ENCODE measurements around the gene SLC6A17. TPM values are rescaled to one million over a fixed set of nuclear protein-coding genes. Genes with fewer than 3 reads are reported as not detected.

Gene SLC6A17
- total RNA-seq, 1 donor from 2014 or later: 3.6 TPM

DNA sequence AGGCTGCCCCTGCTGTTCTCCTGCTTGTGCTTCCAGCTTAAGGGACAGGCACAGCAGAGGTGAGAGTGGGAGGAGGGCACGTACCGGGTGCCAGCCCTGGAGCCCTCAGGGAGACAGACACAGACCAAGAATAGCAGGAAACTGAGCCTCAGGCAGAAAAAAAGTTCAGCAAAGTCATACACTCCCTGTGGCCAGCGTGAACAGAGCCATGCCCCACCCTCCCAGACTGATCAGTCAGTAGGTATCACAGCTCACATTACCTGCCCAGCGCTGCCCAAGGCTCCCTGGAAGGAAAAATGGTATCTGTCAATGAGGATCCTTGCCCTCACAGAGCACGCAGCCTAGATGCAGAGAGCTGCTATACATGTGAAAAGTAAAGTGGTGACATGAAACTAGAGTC lies 36.7 kb upstream of the SLC6A17 start:
- Mint-ChIP-seq H3K36me3 (ENCODE audit: low read depth, unreplicated experiment) (no peaks in the 10 kb centered on the region), H3K4me3 (ENCODE audit: unreplicated experiment) (no peak overlapping the region), H3K4me1 (ENCODE audit: low read depth, unreplicated experiment) (peaks cover 6% of the 10 kb centered on the region), H3K27ac (ENCODE audit: unreplicated experiment) (no peak overlapping the region), H3K9me3 (ENCODE audit: unreplicated experiment) (no peaks in the 10 kb centered on the region), H3K27me3 (ENCODE audit: low read depth, unreplicated experiment) (peaks cover 59% of the 10 kb centered on the region)
- no peaks in the 10 kb centered on the region for H3K9me3 ChIP-seq (ENCODE audit: insufficient read depth, low read depth, low read length)
- H3K27me3 ChIP-seq (ENCODE audit: insufficient read depth, low read length): peaks cover 21% of the 10 kb centered on the region
- no peak for FAIRE-seq
- H3K4me1 ChIP-seq (ENCODE audit: insufficient read depth, low read length): no peaks in the 10 kb centered on the region
- no peak overlapping the region for H3K9ac ChIP-seq (ENCODE audit: low read length)
- no peaks in the 10 kb centered on the region for H3K36me3 ChIP-seq (ENCODE audit: insufficient read depth, low read length)
- H3K4me2 ChIP-seq (ENCODE audit: low read length): no peak overlapping the region
- no peak overlapping the region for H3K27ac ChIP-seq (ENCODE audit: low read depth, low read length)
- H4K20me1 ChIP-seq (ENCODE audit: insufficient read depth, low read length): no peaks in the 10 kb centered on the region
- TF ChIP-seq, protein P1, sequence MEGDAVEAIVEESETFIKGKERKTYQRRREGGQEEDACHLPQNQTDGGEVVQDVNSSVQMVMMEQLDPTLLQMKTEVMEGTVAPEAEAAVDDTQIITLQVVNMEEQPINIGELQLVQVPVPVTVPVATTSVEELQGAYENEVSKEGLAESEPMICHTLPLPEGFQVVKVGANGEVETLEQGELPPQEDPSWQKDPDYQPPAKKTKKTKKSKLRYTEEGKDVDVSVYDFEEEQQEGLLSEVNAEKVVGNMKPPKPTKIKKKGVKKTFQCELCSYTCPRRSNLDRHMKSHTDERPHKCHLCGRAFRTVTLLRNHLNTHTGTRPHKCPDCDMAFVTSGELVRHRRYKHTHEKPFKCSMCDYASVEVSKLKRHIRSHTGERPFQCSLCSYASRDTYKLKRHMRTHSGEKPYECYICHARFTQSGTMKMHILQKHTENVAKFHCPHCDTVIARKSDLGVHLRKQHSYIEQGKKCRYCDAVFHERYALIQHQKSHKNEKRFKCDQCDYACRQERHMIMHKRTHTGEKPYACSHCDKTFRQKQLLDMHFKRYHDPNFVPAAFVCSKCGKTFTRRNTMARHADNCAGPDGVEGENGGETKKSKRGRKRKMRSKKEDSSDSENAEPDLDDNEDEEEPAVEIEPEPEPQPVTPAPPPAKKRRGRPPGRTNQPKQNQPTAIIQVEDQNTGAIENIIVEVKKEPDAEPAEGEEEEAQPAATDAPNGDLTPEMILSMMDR (IDR thresholded peaks at IDR 0.05; ENCODE audit: insufficient read depth, low read depth, low read length): no peak
- no peak for TF ChIP-seq EZH2 (IDR thresholded peaks at IDR 0.05; ENCODE audit: insufficient read depth, low read length)
- H2AFZ ChIP-seq (ENCODE audit: low read depth, low read length): no peak overlapping the region
- H3K4me3 ChIP-seq (ENCODE audit: insufficient read depth, low read depth, low read length): no peak overlapping the region
- DNase-seq (ENCODE audit: low read depth): no peak
- H3K79me2 ChIP-seq (ENCODE audit: insufficient read depth, low read length): no peaks in the 10 kb centered on the region

DNA sequence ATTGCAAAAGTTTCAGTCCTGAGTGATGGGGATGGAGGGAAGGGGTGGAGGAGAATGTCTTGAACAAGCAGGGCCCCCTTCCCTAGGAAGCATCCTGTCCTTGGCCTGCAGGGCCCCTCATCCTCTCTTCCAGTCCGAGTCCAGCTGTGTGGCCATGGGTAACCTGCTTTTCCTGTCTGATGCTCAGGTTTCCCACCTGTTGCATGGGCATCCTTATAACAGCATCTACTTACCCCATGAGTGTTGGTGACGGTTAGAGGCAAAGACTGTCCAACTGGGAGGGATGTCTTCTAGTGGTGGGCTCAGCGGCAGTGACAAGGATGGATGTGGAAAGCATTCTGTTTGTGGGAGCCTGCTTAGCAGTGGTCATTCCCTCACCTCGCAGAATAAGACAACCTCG lies 36.1 kb upstream of the SLC6A17 start:
- Histone ChIP-seq H3K4me2 (ENCODE audit: low read length) (no peak overlapping the region), H3K9ac (ENCODE audit: low read length) (no peak overlapping the region), H3K27me3 (ENCODE audit: insufficient read depth, low read length) (peaks cover 21% of the 10 kb centered on the region), H3K9me3 (ENCODE audit: insufficient read depth, low read depth, low read length) (no peaks in the 10 kb centered on the region), H3K79me2 (ENCODE audit: insufficient read depth, low read length) (no peaks in the 10 kb centered on the region), H3K36me3 (ENCODE audit: insufficient read depth, low read length) (no peaks in the 10 kb centered on the region), H4K20me1 (ENCODE audit: insufficient read depth, low read length) (no peaks in the 10 kb centered on the region), H3K27ac (ENCODE audit: low read depth, low read length) (no peak overlapping the region), H2AFZ (ENCODE audit: low read depth, low read length) (no peak overlapping the region), H3K4me1 (ENCODE audit: insufficient read depth, low read length) (no peaks in the 10 kb centered on the region), H3K4me3 (ENCODE audit: insufficient read depth, low read depth, low read length) (no peak overlapping the region)
- TF ChIP-seq, protein P1 (IDR thresholded peaks at IDR 0.05; ENCODE audit: insufficient read depth, low read depth, low read length): no peak
- no peak for TF ChIP-seq EZH2 (IDR thresholded peaks at IDR 0.05; ENCODE audit: insufficient read depth, low read length)
- no peak for FAIRE-seq
- no peak overlapping the region for H3K4me3 Mint-ChIP-seq (ENCODE audit: unreplicated experiment)
- DNase-seq (ENCODE audit: low read depth): no peak
- H3K36me3 Mint-ChIP-seq (ENCODE audit: low read depth, unreplicated experiment): no peaks in the 10 kb centered on the region
- H3K27me3 Mint-ChIP-seq (ENCODE audit: low read depth, unreplicated experiment): peaks cover 55% of the 10 kb centered on the region
- no peaks in the 10 kb centered on the region for H3K9me3 Mint-ChIP-seq (ENCODE audit: unreplicated experiment)
- H3K27ac Mint-ChIP-seq (ENCODE audit: unreplicated experiment): no peak overlapping the region
- peaks cover 9% of the 10 kb centered on the region for H3K4me1 Mint-ChIP-seq (ENCODE audit: low read depth, unreplicated experiment)

DNA sequence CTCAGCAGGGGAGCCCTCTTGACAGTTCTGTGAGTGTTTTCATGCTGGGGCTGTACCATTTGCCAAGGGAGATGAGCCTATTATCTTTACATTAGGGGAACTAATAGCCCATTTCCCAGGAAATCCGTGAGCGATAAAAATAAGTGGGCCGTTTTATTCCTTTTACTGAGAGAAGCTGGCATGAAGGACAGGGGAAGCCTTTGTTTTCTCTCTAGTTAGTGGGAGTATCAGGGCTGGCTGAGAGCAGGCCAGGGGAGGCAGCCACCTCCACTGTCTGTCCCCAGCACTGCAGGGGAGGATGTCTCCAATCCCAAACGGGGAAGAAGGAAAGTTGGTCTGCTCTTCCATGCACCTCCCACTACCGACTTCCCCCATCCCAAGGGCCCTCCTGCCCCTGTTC lies 35.5 kb upstream of the SLC6A17 start:
- Mint-ChIP-seq H3K27me3 (ENCODE audit: low read depth, unreplicated experiment) (peaks cover 54% of the 10 kb centered on the region), H3K4me1 (ENCODE audit: low read depth, unreplicated experiment) (peaks cover 8% of the 10 kb centered on the region), H3K4me3 (ENCODE audit: unreplicated experiment) (no peak overlapping the region), H3K27ac (ENCODE audit: unreplicated experiment) (no peak overlapping the region), H3K9me3 (ENCODE audit: unreplicated experiment) (peaks cover 2% of the 10 kb centered on the region), H3K36me3 (ENCODE audit: low read depth, unreplicated experiment) (no peaks in the 10 kb centered on the region)
- Histone ChIP-seq H3K4me2 (ENCODE audit: low read length) (no peak overlapping the region), H4K20me1 (ENCODE audit: insufficient read depth, low read length) (no peaks in the 10 kb centered on the region), H3K4me3 (ENCODE audit: insufficient read depth, low read depth, low read length) (no peak overlapping the region), H3K9ac (ENCODE audit: low read length) (no peak overlapping the region), H3K36me3 (ENCODE audit: insufficient read depth, low read length) (no peaks in the 10 kb centered on the region), H3K4me1 (ENCODE audit: insufficient read depth, low read length) (no peaks in the 10 kb centered on the region), H3K9me3 (ENCODE audit: insufficient read depth, low read depth, low read length) (no peaks in the 10 kb centered on the region), H3K79me2 (ENCODE audit: insufficient read depth, low read length) (no peaks in the 10 kb centered on the region), H3K27me3 (ENCODE audit: insufficient read depth, low read length) (peaks cover 21% of the 10 kb centered on the region), H3K27ac (ENCODE audit: low read depth, low read length) (no peak overlapping the region), H2AFZ (ENCODE audit: low read depth, low read length) (no peak overlapping the region)
- FAIRE-seq: no peak
- TF ChIP-seq, protein P1 (IDR thresholded peaks at IDR 0.05; ENCODE audit: insufficient read depth, low read depth, low read length): no peak
- TF ChIP-seq EZH2 (IDR thresholded peaks at IDR 0.05; ENCODE audit: insufficient read depth, low read length): no peak
- no peak for DNase-seq (ENCODE audit: low read depth)

Measured in astrocyte (in vitro differentiated cells and primary cell).